OCI-LY3 (cell line): Measurements from ENCODE around the gene TRIL.

Experiments used
- H2AFZ ChIP-seq: fragments of 200-600, 300-600 bp; shearing (Covaris generic); 2 replicates; pipeline ENCODE4 v1.6.0; 2014; ENCODE audit warnings: antibody characterized with exemption, low read depth, low read length
- H3K27ac ChIP-seq: fragments of 200-600, 300-600 bp; sonication (generic); 2 replicates; pipeline ENCODE4 v1.5.1; 2014; ENCODE audit warnings: mild to moderate bottlenecking, low read length, moderate library complexity, mixed read lengths
- H3K27me3 ChIP-seq: fragments of 200-600, 300-600 bp; sonication (generic); 2 replicates; pipeline ENCODE4 v1.6.1; 2014; ENCODE audit warnings: low read depth, low read length, mixed read lengths
- H3K36me3 ChIP-seq: fragments of 200-600, 300-600 bp; sonication (generic); replicated peaks from 2 replicates; pipeline ENCODE3; 2014; ENCODE audit warnings: low read depth, low read length, mixed read lengths
- H3K4me1 ChIP-seq: fragments of 300-600, 200-600 bp; sonication (generic); 2 replicates; pipeline ENCODE4 v1.6.1; 2014; ENCODE audit warnings: low read length, mixed read lengths
- H3K4me2 ChIP-seq: fragments of 200-600, 300-600 bp; sonication (generic); 2 replicates; pipeline ENCODE4 v1.6.1; 2014; ENCODE audit warnings: low read length, mixed read lengths
- H3K4me3 ChIP-seq: fragments of 300-600, 200-600 bp; sonication (generic); 2 replicates; pipeline ENCODE4 v1.5.1; 2014; ENCODE audit warnings: antibody characterized with exemption, mild to moderate bottlenecking, low read length, moderate library complexity
- H3K79me2 ChIP-seq: fragments of 300-600, 200-600 bp; shearing (Covaris generic); 2 replicates; pipeline ENCODE4 v1.6.1; 2014; ENCODE audit warnings: mild to moderate bottlenecking, low read length, mixed read lengths
- H3K9ac ChIP-seq: fragments of 300-600, 200-600 bp; shearing (Covaris generic); 2 replicates; pipeline ENCODE4 v1.6.0; 2014; ENCODE audit warnings: mild to moderate bottlenecking, low read length, moderate library complexity
- H3K9me3 ChIP-seq: fragments of 200-600, 300-600 bp; shearing (Covaris generic); 2 replicates; pipeline ENCODE4 v1.6.1; 2014; ENCODE audit warnings: low read length, mixed read lengths; ENCODE audit not compliant: insufficient read depth
- H4K20me1 ChIP-seq: fragments of 200-600, 300-600 bp; sonication (generic); 2 replicates; pipeline ENCODE4 v1.6.1; 2016; ENCODE audit warnings: low read length, mixed read lengths; ENCODE audit not compliant: insufficient read depth
- CTCF ChIP-seq: fragments of 200-600, 300-600 bp; sonication (generic); IDR thresholded peaks from 2 replicates; pipeline ENCODE4 v1.5.1; 2014; ENCODE audit warnings: antibody characterized with exemption, low read length, low read depth
- EZH2phosphoT487 ChIP-seq: fragments of 200-600 bp; shearing (Covaris generic); IDR thresholded peaks from 2 replicates; pipeline ENCODE4 v1.6.1; 2018; ENCODE audit warnings: antibody characterized with exemption, mixed run types, low read depth

Gene TRIL

GRCh38 chr7:29003703-29004102 is 45.6 kb upstream of the TRIL start:
- no peaks in the 10 kb centered on the region for H3K4me1 ChIP-seq
- no peak overlapping the region for H3K9ac ChIP-seq
- no peaks in the 10 kb centered on the region for H3K36me3 ChIP-seq
- no peaks in the 10 kb centered on the region for H3K79me2 ChIP-seq
- H4K20me1 ChIP-seq = no peaks in the 10 kb centered on the region
- no peaks in the 10 kb centered on the region for H3K9me3 ChIP-seq
- no peak overlapping the region for H2AFZ ChIP-seq
- H3K27ac ChIP-seq = no peak overlapping the region
- H3K27me3 ChIP-seq = 0 out of 2 replicates have a peak, but pooled peaks cover 2% of the 10 kb centered on the region
- no peak overlapping the region for H3K4me2 ChIP-seq
- TF ChIP-seq CTCF (no peak), EZH2phosphoT487 (no peak)
- H3K4me3 ChIP-seq = no peak overlapping the region

GRCh38 chr7:29000717-29001076 is 42.6 kb upstream of the TRIL start:
- no peak overlapping the region for H2AFZ ChIP-seq
- H3K36me3 ChIP-seq = no peaks in the 10 kb centered on the region
- H3K9ac ChIP-seq = no peak overlapping the region
- TF ChIP-seq CTCF (no peak), EZH2phosphoT487 (no peak)
- H3K79me2 ChIP-seq = no peaks in the 10 kb centered on the region
- no peaks in the 10 kb centered on the region for H3K9me3 ChIP-seq
- H3K4me1 ChIP-seq = no peaks in the 10 kb centered on the region
- H4K20me1 ChIP-seq = no peaks in the 10 kb centered on the region
- H3K27me3 ChIP-seq = no peaks in the 10 kb centered on the region
- H3K4me3 ChIP-seq = no peak overlapping the region
- H3K4me2 ChIP-seq = no peak overlapping the region
- no peak overlapping the region for H3K27ac ChIP-seq

GRCh38 chr7:28999895-29000716 is 42.0 kb upstream of the TRIL start:
- Histone ChIP-seq H3K27me3 (no peaks in the 10 kb centered on the region), H3K4me3 (no peak overlapping the region)
- TF ChIP-seq CTCF = no peak
- no peak for TF ChIP-seq EZH2phosphoT487

GRCh38 chr7:28999427-28999826 is 41.3 kb upstream of the TRIL start:
- Histone ChIP-seq H2AFZ (no peak overlapping the region), H3K4me2 (no peak overlapping the region), H3K27me3 (no peaks in the 10 kb centered on the region), H3K36me3 (no peaks in the 10 kb centered on the region), H3K4me1 (no peaks in the 10 kb centered on the region), H3K9me3 (no peaks in the 10 kb centered on the region), H3K27ac (no peak overlapping the region), H4K20me1 (no peaks in the 10 kb centered on the region), H3K4me3 (no peak overlapping the region), H3K79me2 (no peaks in the 10 kb centered on the region), H3K9ac (no peak overlapping the region)
- TF ChIP-seq CTCF (no peak), EZH2phosphoT487 (no peak)

More at GRCh38 chr7:28999895-29000716, 42.0 kb upstream of the TRIL start:
- H3K4me2 ChIP-seq = no peak overlapping the region
- no peaks in the 10 kb centered on the region for H3K9me3 ChIP-seq
- no peak overlapping the region for H2AFZ ChIP-seq
- H3K27ac ChIP-seq = no peak overlapping the region
- H3K36me3 ChIP-seq = no peaks in the 10 kb centered on the region
- no peaks in the 10 kb centered on the region for H3K79me2 ChIP-seq
- no peaks in the 10 kb centered on the region for H4K20me1 ChIP-seq
- H3K4me1 ChIP-seq = no peaks in the 10 kb centered on the region
- H3K9ac ChIP-seq = no peak overlapping the region
